Sigmoid colon (tissue), 7 donors: ENCODE data around the gene SMC4. TPM values are rescaled to one million over a fixed set of nuclear protein-coding genes. Genes with fewer than 3 reads are reported as not detected.

Experiments
- DNase-seq: peaks from one replicate; pipeline ENCODE4 v3.0.0-alpha.2; 2019
- H3K27ac ChIP-seq, 4 donors: fragments of 200-600 bp; sonication (generic); one replicate each; pipeline ENCODE4 v1.5.1; 2016 to 2019; ENCODE audit warnings: mild to moderate bottlenecking in 1 of 4
- H3K27me3 ChIP-seq, 3 donors: fragments of 200-600 bp; sonication (generic); one replicate each; pipeline ENCODE4 v1.5.1; 2019; ENCODE audit warnings: mild to moderate bottlenecking in 1 of 3
- H3K36me3 ChIP-seq, 4 donors: fragments of 200-600 bp; sonication (generic); one replicate each; pipeline ENCODE4 v1.5.1; 2016 to 2019
- H3K4me1 ChIP-seq, 4 donors: fragments of 200-600 bp; sonication (generic); one replicate each; pipeline ENCODE4 v1.5.1; 2017 to 2019
- H3K4me3 ChIP-seq, 4 donors: fragments of 200-600 bp; sonication (generic); one replicate each; pipeline ENCODE4 v1.5.1; 2017 to 2019; ENCODE audit warnings: mild to moderate bottlenecking in 2 of 4, moderate library complexity in 1 of 4
- H3K9me3 ChIP-seq, 4 donors: fragments of 200-600 bp in 3 of 4; sonication (generic) in 3 of 4; one replicate each; pipeline versions ENCODE4 v1.5.1 to v1.6.1; 2013 to 2019
- CTCF ChIP-seq, 4 experiments: fragments of 450-650 bp in 3 of 4; fragments of 200-600 bp in 1 of 4; IDR thresholded peaks; one replicate each; pipeline ENCODE4 v1.5.1; 2016 to 2019; ENCODE audit warnings: antibody characterized with exemption in 4 of 4, mild to moderate bottlenecking in 3 of 4, moderate library complexity in 2 of 4
- EP300 ChIP-seq, 4 donors: sonication (generic); formaldehyde crosslinking; IDR thresholded peaks; one replicate each; pipeline ENCODE4 v1.6.1; 2017; ENCODE audit warnings: antibody characterized with exemption in 4 of 4
- POLR2A ChIP-seq, 2 donors: fragments of 450-650 bp; IDR thresholded peaks; one replicate each; pipeline ENCODE4 v1.6.1; 2016; ENCODE audit warnings: antibody characterized with exemption in 2 of 2, mild to moderate bottlenecking in 2 of 2, moderate library complexity in 2 of 2
- POLR2AphosphoS5 ChIP-seq, 4 donors: sonication (generic); formaldehyde crosslinking; IDR thresholded peaks; one replicate each; pipeline ENCODE4 v1.6.1; 2017; ENCODE audit warnings: antibody characterized with exemption in 4 of 4
- WGBS, 2 donors: extraction: QIAGEN DNeasy Blood & Tissue Kit; methylation state at CpG; one replicate each; pipeline ENCODE4 v1.1.7; 2013; 5-methylcytosine and 5-hydroxymethylcytosine counted together
- intact Hi-C: fragments of 100-400 bp; cut with DNase I; formaldehyde crosslinking; loops from one replicate; pipeline ENCODE4 v1.15.1; 2023
- polyA plus RNA-seq, 3 donors: library from polyadenylated mRNA; stranded (reverse); fragments of 200-250 nt; gene quantifications; one replicate each; pipeline ENCODE4 v1.2.3, GENCODE V29; 2013
- total RNA-seq, 4 donors: library from RNA; depleted of rRNA; stranded (reverse); fragments of >200 nt; gene quantifications; one replicate each; pipeline ENCODE4 v1.1.0, GENCODE V29; 2016
- donor health status: healthy with polysubstance abuse.
- donor health status: Bipolar disorder and iron deficiency.
- donor health status: healthy.

SMC4 gene
- total and polyA plus RNA-seq, 7 donors, result 13.8 to 44.6 (median 28.0) TPM

GRCh38 chr3:160475153-160475552, 75.7 kb downstream of the SMC4 start:
- no peak overlapping the region for H3K4me3 ChIP-seq
- no peak overlapping the region for H3K27ac ChIP-seq
- H3K36me3 ChIP-seq, result no peaks in the 10 kb centered on the region
- 80 to 81% methylated on average over 2 of the region's 2 CpGs for WGBS, 2 donors
- no peak for DNase-seq
- peaks cover 0 to 4% (median 0%) of the 10 kb centered on the region in 3 donors for H3K27me3 ChIP-seq
- no peaks in the 10 kb centered on the region for H3K4me1 ChIP-seq
- TF ChIP-seq POLR2A (IDR thresholded peaks at IDR 0.05) (no peak), EP300 (IDR thresholded peaks at IDR 0.05) (no peak)
- intact Hi-C loops, result no loop called here
- peaks cover 0 to 8% (median 0%) of the 10 kb centered on the region in 4 donors for H3K9me3 ChIP-seq

- Histone ChIP-seq H3K4me3 (no peak overlapping the region), H3K27me3 (peaks cover 0 to 4% (median 0%) of the 10 kb centered on the region in 3 donors), H3K4me1 (no peaks in the 10 kb centered on the region), H3K36me3 (no peaks in the 10 kb centered on the region), H3K27ac (no peak overlapping the region), H3K9me3 (peaks cover 0 to 4% (median 0%) of the 10 kb centered on the region in 4 donors)
- TF ChIP-seq CTCF (IDR thresholded peaks at IDR 0.05) (no peak), EP300 (IDR thresholded peaks at IDR 0.05) (no peak), POLR2A (IDR thresholded peaks at IDR 0.05) (no peak), POLR2AphosphoS5 (IDR thresholded peaks at IDR 0.05) (no peak)
- intact Hi-C loops, result no loop called here
- 94 to 99% methylated on average over 2 of the region's 2 CpGs for WGBS, 2 donors
- DNase-seq, result no peak
Observed at GRCh38 chr3:160475884-160476283, 76.4 kb downstream of the SMC4 start.

- Histone ChIP-seq H3K4me1 (no peaks in the 10 kb centered on the region), H3K4me3 (no peak overlapping the region), H3K9me3 (no peaks in the 10 kb centered on the region), H3K27ac (no peak overlapping the region), H3K36me3 (no peaks in the 10 kb centered on the region), H3K27me3 (peaks cover 0 to 4% (median 0%) of the 10 kb centered on the region in 3 donors)
- WGBS, 2 donors, result 88 to 92% methylated on average over 5 of the region's 5 CpGs
- no peak for TF ChIP-seq POLR2AphosphoS5 (IDR thresholded peaks at IDR 0.05)
- no peak for TF ChIP-seq POLR2A (IDR thresholded peaks at IDR 0.05)
- TF ChIP-seq CTCF (IDR thresholded peaks at IDR 0.05), result no peak
- TF ChIP-seq EP300 (IDR thresholded peaks at IDR 0.05), result no peak
- intact Hi-C loops, result no loop called here
- no peak for DNase-seq
Observed at GRCh38 chr3:160477750-160478149, 78.3 kb downstream of the SMC4 start.

GRCh38 chr3:160478338-160478737, 78.9 kb downstream of the SMC4 start:
- no peaks in the 10 kb centered on the region for H3K9me3 ChIP-seq
- DNase-seq, result no peak
- H3K36me3 ChIP-seq, result no peaks in the 10 kb centered on the region
- H3K27ac ChIP-seq, result no peak overlapping the region
- peaks cover 0 to 4% (median 0%) of the 10 kb centered on the region in 3 donors for H3K27me3 ChIP-seq
- H3K4me1 ChIP-seq, result no peaks in the 10 kb centered on the region
- intact Hi-C loops, result no loop called here
- TF ChIP-seq POLR2AphosphoS5 (IDR thresholded peaks at IDR 0.05) (no peak), POLR2A (IDR thresholded peaks at IDR 0.05) (no peak), EP300 (IDR thresholded peaks at IDR 0.05) (no peak), CTCF (IDR thresholded peaks at IDR 0.05) (no peak)
- H3K4me3 ChIP-seq, result no peak overlapping the region
- 89 to 90% methylated on average over 5 of the region's 5 CpGs for WGBS, 2 donors

- 93% methylated on average over 10 of the region's 10 CpGs for WGBS, 2 donors
- H3K27ac ChIP-seq, result no peak overlapping the region
- intact Hi-C loops, result no loop called here
- H3K27me3 ChIP-seq, result peaks cover 0 to 2% (median 0%) of the 10 kb centered on the region in 3 donors
- no peaks in the 10 kb centered on the region for H3K9me3 ChIP-seq
- no peaks in the 10 kb centered on the region for H3K4me1 ChIP-seq
- DNase-seq, result no peak
- H3K36me3 ChIP-seq, result no peaks in the 10 kb centered on the region
- no peak for TF ChIP-seq POLR2AphosphoS5 (IDR thresholded peaks at IDR 0.05)
- TF ChIP-seq EP300 (IDR thresholded peaks at IDR 0.05), result no peak
- no peak for TF ChIP-seq CTCF (IDR thresholded peaks at IDR 0.05)
- no peak for TF ChIP-seq POLR2A (IDR thresholded peaks at IDR 0.05)
- H3K4me3 ChIP-seq, result no peak overlapping the region
Observed at GRCh38 chr3:160479376-160479775, 79.9 kb downstream of the SMC4 start.
